GM18526 (cell line): ENCODE data around the gene UBL3.

Experiments
- POLR2A ChIP-seq: IDR thresholded peaks from 3 replicates; pipeline ENCODE4 v1.6.1; 2011; ENCODE audit not compliant: insufficient read length; ENCODE audit errors: extremely low read depth

UBL3 gene

DNA sequence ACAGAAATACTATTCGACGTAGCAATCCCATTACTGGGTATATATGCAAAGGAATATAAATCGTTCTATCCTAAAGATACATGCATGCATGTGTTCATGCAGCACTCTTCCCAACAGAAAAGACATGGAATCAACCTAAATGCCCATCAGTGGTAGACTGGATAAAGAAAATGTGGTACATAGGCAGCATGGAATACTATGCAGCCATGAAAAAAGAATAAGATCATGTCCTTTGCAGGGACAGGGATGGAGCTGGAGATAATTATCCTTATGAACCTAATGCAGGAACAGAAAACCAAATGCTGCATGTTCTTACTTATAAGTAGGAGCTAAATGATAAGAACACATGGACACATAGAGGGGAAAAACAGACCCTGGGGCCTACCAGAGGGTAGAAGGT, 89.3 kb downstream of the UBL3 start:
- no peak for TF ChIP-seq POLR2A

DNA sequence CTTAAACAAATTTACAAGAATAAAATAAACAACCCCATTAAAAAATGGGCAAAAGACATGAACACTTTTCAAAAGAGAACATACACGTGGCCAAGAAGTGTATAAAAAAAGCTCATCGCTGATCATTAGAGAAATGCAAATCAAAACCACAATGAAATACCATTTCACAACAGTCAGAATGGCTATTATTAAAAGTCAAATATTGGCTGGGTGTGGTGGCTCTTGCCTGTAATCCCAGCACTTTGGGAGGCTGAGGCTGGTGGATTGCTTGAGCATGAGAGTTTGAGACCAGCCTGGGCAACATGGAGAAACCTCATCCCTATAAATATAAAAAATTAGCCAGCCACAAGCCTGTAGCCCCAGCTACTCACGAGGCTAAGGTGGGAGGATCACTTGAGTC, 89.9 kb downstream of the UBL3 start:
- no peak for TF ChIP-seq POLR2A

DNA sequence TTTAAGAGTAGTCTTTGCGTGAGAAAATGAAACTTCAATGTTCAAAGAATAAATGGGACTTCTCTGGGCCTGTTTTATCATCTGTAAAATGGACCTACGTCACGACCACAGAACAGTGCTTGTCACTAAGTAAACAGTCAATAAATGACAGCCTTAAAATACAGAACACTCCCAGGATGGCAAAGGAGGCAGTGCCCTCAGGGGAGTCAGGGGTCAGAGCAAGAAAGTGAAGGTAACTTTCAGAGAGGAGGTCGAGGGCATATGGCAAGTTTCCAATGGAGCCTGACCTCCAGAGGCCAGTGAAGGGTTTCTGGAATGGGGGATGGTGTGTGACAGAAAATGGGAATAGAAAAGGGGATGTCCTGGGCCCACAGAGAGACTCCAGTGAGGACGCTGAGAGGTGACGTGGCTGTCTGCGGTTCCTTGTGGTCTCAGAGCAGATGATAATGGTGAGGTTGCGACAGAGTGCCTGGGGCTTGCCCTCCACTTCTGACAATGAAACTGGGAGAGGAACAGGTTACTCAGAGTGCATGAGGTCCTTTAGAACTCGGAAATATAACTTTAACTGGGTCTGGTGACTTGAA, 91.8 kb downstream of the UBL3 start:
- no peak for TF ChIP-seq POLR2A

DNA sequence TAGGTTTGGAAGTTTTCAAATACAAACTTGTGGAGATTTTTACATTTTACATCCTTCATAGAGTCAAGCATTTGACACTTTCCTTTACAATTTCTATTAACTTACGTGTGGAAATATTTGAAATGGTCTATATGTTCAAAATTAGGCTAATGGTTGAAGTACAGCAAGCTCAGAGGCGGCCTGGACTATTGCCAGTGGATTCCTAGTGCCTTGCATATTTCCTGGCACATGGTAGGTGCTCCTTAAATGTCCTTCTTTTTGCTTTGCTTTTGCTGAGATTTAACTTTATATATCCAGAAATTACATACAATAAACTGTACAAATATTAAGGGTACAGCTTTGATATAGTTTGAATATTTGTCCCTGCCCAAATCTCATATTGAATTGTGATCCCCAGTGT, 93.9 kb downstream of the UBL3 start:
- no peak for TF ChIP-seq POLR2A

DNA sequence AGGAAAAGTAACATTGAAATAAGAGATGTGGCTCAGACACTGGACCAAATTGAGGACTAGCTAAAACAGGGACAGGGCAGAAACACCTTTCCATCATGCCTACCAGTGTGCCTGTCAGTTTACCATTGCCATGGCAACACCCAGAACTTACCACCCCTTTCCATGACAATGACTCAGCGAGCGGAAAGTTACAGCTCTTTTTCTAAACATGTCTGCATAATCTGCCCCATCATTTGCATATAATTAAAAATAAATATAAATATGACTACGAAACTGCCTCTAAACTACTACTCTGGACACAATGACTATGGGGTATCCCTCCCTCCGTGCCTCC, 96.0 kb downstream of the UBL3 start:
- no peak for TF ChIP-seq POLR2A

DNA sequence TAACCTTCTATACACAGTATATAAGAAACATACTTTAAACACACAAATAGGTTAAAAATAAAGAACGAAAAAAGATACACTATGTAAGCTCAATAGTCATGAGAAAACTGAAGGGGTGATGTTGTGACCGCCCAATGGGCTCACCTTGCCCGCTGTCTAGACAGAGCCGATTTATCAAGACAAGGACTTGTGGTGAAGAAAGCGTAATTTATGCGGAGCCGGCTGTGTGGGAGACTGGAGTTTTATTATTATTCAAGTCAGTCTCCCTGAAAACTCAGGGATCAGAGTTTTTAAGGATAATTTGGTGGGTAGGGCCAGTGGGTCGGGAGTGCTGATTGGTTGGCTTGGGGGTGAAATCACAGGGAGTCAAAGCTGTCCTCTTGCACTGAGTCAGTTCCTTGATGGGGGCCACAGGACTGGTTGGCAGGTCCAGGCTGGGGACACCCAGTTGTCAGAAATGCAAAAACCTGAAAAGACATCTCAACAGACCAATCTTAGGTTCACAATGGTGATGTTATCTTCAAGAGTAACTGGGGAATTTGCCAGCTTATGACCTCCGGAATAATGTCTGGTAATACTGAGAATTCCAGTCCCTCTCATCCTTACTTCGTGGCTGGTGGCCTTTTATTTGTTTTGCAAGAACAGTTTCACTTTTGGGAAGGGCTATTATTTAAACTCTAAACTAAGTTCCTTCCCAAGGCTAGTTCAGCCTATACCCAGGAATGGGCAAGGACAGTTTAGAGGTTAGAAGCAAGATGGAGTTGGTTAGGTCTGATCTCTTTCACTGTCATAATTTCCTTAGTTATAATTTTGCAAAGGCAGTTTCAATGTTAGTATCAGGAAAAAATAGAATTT, 96.6 kb downstream of the UBL3 start:
- TF ChIP-seq POLR2A = no peak

DNA sequence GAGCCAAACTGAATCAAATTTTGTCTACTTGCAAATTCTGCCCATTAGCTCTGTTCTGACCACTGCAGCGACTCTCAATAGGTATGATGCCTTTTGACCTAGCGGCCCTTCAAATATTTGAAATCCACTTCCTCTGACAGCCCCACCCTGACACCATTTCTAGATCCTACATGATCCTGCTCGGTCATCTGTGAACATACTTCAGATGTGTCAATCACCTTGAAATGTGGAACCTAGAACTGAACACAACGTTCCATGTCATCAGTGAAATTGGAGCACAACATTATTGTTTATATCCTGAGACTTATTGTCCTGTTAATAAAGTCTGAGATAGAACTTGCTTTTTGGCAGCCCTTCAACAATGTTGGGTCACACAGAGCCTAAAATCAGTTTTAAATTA, 98.2 kb downstream of the UBL3 start:
- no peak for TF ChIP-seq POLR2A

DNA sequence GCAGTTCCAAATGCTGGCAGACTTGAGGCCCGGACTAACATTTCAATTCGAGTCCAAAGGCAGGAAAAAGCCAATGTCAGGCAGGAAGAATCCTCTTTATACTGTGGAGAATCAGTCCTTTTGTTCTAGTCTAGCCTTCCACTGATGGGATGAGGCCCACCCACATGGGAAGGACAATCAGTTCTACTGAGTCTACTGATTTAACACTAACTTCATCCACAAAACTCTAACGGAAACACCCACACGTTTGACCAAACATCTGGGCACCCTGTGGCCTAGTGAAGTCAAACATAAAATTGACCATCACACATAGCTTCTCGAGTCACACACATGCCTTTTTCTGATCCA, 100.3 kb downstream of the UBL3 start:
- TF ChIP-seq POLR2A = no peak

DNA sequence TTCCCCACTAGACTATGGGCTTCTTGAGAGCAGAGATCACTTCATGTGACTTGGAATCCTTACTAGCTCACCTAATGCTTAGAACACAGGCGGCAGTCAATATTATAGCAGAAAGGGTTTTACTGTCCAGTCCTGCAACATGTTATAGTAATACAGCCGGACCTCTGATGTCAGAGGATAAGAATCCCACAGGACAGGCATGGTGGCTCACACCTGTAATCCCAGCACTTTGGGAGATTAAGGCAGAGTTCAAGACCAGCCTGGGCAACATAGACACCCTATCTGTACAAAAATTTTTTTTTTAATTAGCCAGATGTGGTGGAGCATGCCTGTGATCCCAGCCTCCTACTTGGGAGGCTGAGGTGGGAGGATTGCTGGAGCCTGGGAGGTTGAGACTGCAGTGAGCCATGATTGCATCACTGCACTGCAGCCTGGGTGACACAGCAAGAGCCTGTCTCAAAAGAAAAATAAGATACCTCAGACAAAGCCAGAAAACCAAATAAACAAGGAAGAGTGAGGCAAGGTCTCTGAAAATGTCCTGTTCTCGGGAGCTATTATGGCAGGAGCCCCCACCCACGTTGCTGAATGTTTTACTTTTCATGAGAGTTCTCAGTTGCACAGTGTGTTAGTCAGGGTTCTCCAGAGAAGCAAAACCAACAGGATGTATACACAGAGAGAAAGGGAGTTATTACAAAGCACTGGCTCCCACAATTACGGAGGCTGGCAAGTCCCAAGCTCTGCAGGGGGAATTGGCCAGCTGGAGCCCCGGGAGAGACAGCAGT, 100.8 kb downstream of the UBL3 start:
- no peak for TF ChIP-seq POLR2A

DNA sequence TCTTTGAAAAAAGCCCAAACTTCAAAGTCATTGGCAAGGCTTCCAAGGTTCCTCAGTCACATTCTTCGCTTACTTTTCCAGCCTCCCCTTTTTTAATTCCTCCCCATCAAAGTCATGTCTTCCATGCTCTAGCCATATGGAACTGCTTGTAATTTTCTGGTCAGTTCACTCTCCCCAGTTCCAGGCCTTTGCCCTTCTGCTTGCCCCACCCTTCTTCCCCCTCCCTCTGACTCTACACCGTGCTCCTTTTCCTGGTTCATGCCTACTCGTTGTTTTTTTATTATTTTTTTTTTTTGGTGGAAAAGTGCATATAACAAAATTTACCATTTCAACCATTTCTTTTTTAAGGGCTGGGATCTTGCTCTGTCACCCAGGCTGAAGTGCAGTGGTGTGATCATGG, 102.3 kb downstream of the UBL3 start:
- no peak for TF ChIP-seq POLR2A

DNA sequence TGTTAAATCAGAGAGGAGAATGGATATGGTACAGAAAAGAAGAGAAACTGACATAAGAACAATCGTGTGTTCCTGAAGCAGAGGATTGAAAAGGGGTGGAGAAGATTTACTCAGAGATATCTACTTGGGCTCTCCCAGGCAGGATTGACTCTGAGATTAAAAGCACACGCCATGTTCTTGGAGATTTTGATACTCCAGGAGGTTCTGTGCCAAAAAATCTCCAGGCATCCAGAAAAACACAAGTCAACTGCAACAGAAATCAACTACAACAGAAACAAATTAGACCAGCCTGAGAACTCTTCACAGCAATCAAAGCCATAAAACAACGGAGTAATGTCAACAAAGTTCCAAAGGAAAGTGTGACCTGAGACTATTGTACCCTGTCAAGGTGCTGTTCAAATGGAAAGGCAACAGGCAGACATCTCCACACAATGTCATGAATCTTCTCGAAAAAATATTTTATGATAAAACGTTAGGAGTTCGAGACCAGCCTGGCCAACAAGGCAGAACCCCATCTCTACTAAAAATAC, 104.2 kb downstream of the UBL3 start:
- TF ChIP-seq POLR2A = no peak

DNA sequence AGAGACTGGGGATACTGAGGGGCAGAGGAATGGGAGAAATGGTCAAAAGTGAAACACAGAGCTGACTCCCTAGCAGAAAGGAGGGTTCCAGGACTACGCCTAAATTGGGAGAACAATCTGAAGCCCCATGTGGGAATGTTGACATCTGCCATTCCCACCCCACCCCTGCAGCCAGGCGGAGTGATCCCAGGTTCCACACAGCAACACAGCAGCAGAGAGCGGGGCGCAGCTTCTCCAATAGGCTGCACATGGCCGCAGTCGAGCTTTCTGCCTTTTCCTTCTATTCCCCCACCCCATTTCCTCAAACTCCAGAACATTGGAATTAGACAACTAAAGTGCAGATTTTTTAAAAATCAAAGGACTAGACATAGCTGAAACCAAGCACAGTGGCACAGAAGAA, 104.7 kb downstream of the UBL3 start:
- no peak for TF ChIP-seq POLR2A

DNA sequence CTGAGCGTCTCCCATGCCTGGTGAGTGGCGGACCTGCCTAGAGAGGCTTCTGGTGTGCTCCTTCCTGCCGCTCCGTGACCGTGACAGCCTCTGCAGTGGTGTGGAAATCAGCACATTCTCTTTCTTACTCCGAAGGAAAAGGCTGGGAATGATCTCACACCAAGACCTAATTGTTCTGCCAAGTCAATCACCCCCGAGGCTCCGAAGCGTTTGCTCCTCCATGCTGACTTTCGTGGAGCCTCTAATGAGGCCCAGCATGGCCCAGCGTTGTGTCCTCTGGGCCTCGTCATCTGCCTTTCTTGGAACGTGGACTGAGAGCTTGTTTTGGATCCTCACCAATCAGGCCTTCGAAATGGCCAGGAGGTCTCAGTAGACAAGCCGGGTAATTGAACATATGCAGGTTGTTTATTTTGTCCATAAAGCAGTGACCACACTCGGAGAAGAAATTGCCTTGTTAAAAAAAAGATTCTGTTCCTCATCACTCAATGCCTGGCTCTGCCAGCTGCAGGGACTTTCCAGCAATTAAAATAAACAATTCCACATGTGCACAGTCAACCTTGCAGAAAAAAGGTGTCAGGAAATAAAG, 107.1 kb downstream of the UBL3 start:
- TF ChIP-seq POLR2A = no peak

DNA sequence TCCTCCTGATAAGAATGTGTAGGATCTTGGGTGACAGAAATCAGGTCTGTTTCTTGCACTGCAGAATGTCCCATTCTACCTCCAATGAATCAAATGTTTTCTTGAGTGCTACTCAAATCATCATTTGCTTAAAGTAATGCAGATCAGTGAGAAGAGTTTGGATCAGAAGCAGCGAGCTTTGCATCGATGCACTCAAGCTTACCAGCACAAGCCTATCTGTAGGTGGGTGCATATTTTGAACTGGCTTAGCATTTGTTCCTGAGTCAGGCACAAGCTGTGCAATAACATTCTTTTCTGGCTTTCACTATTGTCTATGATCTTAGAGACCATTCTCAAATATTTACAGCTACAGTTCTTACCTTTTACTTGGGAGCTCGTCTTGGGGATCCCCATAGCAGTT, 109.5 kb downstream of the UBL3 start:
- no peak for TF ChIP-seq POLR2A

DNA sequence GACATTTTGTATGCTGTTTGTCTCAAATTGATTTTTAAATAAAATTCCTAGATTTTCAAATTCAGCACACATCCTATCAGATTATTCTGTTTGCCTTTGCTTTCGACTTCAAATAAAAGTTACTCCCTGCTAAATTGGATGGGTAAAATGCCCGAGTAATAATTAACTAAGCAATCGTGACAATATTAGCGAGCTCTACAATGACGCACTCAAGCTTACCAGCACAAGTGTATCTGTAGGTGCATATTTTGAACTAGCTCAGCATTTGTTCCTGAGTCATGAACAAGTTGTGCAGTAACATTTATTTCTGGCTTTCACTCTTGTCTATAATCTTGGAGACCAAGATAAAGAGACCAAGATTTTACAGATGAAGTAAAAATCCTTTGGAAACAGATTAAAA, 113.4 kb downstream of the UBL3 start:
- TF ChIP-seq POLR2A = no peak

DNA sequence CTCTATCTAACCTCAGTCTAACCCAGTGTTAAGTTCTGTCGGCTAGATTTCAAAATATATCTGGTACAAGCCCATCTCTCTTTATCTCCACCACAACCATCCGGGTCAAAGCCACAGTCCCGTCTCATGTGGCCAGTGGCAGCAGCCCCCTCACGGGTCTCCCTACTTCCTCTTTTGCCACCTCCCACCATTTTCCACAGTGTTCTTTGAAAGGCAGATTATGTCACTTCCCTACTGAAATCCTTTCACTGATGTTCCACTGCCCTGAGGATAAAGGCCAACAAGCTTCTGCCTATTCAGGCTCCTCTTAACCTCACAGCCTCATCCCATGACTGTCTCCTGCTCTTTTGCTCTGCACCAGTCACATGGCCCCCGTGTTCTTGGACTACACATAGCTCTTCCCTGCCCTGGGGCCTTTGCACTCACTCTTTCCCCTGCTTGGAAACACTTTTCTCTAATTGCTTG, 117.2 kb downstream of the UBL3 start:
- TF ChIP-seq POLR2A = no peak
